GM12874 (cell line): Measurements from ENCODE around the gene NR2F1.

Experiments
- TF ChIP-seq, protein P1 (sequence below): IDR thresholded peaks from 2 replicates; pipeline ENCODE4 v1.5.1; 2011; ENCODE audit warnings: low read depth, mild to moderate bottlenecking, control low read depth, low read length, moderate library complexity; ENCODE audit not compliant: insufficient read depth

Gene NR2F1

GRCh38 chr5:93599001-93599379, 16.0 kb downstream of the NR2F1 start:
- TF ChIP-seq, protein P1, sequence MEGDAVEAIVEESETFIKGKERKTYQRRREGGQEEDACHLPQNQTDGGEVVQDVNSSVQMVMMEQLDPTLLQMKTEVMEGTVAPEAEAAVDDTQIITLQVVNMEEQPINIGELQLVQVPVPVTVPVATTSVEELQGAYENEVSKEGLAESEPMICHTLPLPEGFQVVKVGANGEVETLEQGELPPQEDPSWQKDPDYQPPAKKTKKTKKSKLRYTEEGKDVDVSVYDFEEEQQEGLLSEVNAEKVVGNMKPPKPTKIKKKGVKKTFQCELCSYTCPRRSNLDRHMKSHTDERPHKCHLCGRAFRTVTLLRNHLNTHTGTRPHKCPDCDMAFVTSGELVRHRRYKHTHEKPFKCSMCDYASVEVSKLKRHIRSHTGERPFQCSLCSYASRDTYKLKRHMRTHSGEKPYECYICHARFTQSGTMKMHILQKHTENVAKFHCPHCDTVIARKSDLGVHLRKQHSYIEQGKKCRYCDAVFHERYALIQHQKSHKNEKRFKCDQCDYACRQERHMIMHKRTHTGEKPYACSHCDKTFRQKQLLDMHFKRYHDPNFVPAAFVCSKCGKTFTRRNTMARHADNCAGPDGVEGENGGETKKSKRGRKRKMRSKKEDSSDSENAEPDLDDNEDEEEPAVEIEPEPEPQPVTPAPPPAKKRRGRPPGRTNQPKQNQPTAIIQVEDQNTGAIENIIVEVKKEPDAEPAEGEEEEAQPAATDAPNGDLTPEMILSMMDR, result no peak

DNA sequence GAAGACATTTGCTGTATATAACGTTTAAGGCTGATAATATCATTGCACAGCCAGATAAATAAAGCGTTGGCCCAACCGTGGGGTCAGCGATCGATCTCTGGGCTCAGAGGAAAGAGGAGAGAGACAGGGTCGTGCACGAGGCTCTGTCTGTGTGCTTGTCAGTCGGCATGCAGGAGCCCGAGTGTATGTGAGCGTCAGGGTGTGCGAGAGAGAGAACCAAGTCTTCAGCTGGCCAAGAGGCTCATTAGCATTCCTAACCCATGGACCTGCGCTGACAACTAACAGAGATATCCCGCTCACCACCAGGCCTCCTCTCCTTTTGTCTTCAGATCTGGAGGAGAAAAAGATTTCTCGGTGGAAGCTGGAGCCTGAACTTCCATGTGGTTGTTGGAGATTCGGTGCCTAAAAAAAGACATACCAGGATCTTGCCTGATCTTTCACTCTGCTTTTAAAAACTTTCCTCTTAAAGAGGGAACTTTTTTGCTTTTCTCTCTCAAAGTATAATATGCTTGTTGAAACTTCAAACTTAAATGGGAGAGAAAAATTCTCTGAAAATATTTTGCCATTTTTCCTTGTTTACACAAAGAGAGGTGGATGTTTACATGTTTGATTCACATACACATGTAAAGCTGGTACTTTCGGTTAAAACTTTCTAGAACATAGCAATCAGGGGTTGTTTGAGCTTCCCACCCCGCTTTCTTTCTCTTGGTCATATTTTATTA, 16.5 kb downstream of the NR2F1 start:
- TF ChIP-seq, protein P1, result no peak

DNA sequence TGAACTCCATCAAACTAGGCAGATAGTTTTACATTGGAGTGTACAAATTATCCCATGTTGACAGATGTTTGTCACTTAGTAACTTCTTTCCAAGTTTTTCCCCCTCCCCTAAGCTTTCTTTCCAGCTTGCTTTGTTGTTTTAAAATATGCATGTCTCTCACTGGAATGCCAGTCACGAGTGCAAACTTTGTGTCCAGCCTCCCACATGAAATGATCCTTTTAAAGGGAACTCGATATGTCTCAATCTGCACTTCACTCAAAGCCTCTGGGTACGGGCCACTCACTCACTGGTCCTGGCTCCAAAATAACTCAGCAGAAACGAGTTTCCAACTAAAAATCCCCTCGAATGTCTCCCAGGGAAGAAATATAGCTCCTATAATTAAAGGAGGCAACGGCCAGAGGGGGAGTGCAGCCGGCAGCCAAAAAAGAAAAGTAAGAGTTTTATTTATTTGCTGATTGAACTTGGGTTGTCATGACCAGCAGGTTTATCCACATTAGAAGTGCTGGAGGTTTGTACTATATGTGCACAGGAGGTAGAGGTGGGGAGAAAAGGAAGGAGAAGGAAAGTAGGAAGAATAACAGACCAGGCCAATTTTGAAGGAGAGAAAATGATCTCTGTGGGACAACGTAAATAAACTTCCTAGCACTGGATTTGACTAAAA, 17.5 kb downstream of the NR2F1 start:
- TF ChIP-seq, protein P1, result no peak

- TF ChIP-seq, protein P1, result no peak
Measured at GRCh38 chr5:93601071-93601801, 18.2 kb downstream of the NR2F1 start.

DNA sequence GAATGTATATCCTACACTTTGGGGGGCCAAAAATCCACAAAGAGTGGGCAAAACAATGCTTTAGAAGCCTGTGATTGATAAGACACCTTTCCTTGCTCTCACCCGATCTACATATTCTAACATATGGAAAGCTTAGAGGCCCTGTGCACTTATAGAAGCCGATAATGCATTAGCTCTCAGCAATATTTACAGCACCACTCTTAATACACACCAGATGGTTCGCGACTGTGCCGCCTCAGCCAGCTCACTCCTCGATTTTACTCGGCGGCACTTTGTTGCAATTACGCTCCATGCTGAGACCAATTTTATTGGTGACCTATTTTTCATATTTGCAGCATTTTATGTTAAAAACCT, 18.8 kb downstream of the NR2F1 start:
- TF ChIP-seq, protein P1, result no peak

- TF ChIP-seq, protein P1, result no peak
Measured at GRCh38 chr5:93602241-93603077, 19.4 kb downstream of the NR2F1 start.
